Suprapubic skin (tissue), 4 donors: Measurements from ENCODE around the gene NPB. TPM values are rescaled to one million over a fixed set of nuclear protein-coding genes. Genes with fewer than 3 reads are reported as not detected.

ENCODE experiments used
- DNase-seq, 2 donors: peaks; one replicate each; pipeline ENCODE4 v3.0.0-alpha.2; 2019; ENCODE audit warnings: low spot score in 2 of 2
- H3K27ac ChIP-seq: fragments of 200-600 bp; sonication (generic); one replicate; pipeline ENCODE4 v1.5.1; 2019
- H3K27me3 ChIP-seq: fragments of 200-600 bp; sonication (generic); one replicate; pipeline ENCODE4 v1.5.1; 2019
- H3K36me3 ChIP-seq: fragments of 200-600 bp; sonication (generic); one replicate; pipeline ENCODE4 v1.5.1; 2019
- H3K4me1 ChIP-seq: fragments of 200-600 bp; sonication (generic); one replicate; pipeline ENCODE4 v1.5.1; 2019
- H3K4me3 ChIP-seq: fragments of 200-600 bp; sonication (generic); one replicate; pipeline ENCODE4 v1.5.1; 2019; ENCODE audit warnings: mild to moderate bottlenecking
- H3K9me3 ChIP-seq: fragments of 200-600 bp; sonication (generic); one replicate; pipeline ENCODE4 v1.5.1; 2019
- EP300 ChIP-seq: sonication (generic); formaldehyde crosslinking; IDR thresholded peaks from one replicate; pipeline ENCODE4 v1.6.1; 2017; ENCODE audit warnings: antibody characterized with exemption
- POLR2A ChIP-seq, 2 donors: fragments of 450-650 bp; IDR thresholded peaks; one replicate each; pipeline ENCODE4 v1.6.1; 2017; ENCODE audit warnings: antibody characterized with exemption in 2 of 2, mild to moderate bottlenecking in 2 of 2, moderate library complexity in 2 of 2
- POLR2AphosphoS5 ChIP-seq, 3 donors: sonication (generic); formaldehyde crosslinking; IDR thresholded peaks; one replicate each; pipeline ENCODE4 v1.6.1; 2017; ENCODE audit warnings: antibody characterized with exemption in 3 of 3
- WGBS: methylation state at CpG from one replicate; pipeline ENCODE4 v1.1.5; 2018; 5-methylcytosine and 5-hydroxymethylcytosine counted together
- total RNA-seq, 4 donors: library from RNA; depleted of rRNA; stranded (reverse); fragments of >200 nt; gene quantifications; one replicate each; pipeline ENCODE4 v1.1.0, GENCODE V29; 2016
- TF ChIP-seq, protein P1 (sequence below), 2 donors: fragments of 200-600 bp in 1 of 2; fragments of 450-650 bp in 1 of 2; sonication (generic) in 1 of 2; IDR thresholded peaks; one replicate each; pipeline ENCODE4 v1.5.1; 2016 to 2019; ENCODE audit warnings: antibody characterized with exemption in 2 of 2, mild to moderate bottlenecking in 1 of 2, moderate library complexity in 1 of 2

NPB gene
- total RNA-seq, 4 donors from 2014 or later = 0.40 TPM; not detected in 3

DNA sequence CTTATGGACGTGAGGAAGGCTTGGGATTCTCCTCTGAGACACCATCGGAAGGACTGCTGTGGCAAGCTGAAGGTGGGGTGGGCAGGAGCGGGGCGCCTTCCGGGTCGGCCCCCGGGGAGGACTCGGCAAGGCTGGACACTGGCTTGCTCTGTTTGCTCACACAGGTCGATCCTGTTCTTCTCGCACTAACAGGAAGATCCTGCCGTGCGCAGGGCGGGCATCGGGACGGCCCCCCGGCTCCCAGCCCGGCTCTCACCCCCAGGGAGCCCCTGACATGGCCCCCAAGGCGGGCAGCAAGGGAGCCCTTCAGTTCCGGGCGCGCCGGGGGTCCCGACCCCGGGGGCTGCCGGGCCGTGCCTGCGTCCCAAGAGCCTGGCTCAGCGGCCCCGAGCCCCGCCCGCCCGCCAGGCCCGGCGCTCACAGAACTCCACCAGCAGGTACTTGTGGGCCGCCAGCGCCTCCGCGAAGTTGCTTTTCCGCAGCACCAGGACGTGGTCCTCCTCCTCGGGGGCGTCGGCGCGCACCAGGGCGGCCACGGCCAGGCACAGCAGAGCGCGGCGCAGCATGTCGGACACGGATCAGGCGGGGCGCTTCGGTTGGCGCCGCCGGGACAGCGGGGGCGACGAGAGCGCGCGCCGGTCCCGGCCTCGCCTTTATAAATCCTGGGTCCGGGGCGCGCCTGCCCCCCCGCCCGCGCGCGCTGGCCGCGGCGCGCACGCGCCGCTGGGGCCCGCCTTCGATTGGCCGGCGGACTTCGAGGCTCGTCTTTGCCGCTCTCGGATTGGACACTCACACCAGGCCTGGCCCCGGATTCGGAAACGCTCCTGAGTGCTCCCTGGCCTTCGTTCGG lies 41.9 kb upstream of the NPB start, which contains the start of gene P4HB:
P4HB (minus strand) TSS at position 630 of the 850 bp plus-strand sequence; CDS start at position 566, 64 bp downstream.
- no peak for DNase-seq
- Histone ChIP-seq H3K36me3 (peaks cover 18% of the 10 kb centered on the region), H3K4me1 (peaks cover 76% of the 10 kb centered on the region), H3K27me3 (no peaks in the 10 kb centered on the region), H3K9me3 (no peaks in the 10 kb centered on the region), H3K27ac (peak within 1 kb of the TSS; percentile 97), H3K4me3 (peak within 1 kb of the TSS; percentile 92)
- TF ChIP-seq, protein P1, sequence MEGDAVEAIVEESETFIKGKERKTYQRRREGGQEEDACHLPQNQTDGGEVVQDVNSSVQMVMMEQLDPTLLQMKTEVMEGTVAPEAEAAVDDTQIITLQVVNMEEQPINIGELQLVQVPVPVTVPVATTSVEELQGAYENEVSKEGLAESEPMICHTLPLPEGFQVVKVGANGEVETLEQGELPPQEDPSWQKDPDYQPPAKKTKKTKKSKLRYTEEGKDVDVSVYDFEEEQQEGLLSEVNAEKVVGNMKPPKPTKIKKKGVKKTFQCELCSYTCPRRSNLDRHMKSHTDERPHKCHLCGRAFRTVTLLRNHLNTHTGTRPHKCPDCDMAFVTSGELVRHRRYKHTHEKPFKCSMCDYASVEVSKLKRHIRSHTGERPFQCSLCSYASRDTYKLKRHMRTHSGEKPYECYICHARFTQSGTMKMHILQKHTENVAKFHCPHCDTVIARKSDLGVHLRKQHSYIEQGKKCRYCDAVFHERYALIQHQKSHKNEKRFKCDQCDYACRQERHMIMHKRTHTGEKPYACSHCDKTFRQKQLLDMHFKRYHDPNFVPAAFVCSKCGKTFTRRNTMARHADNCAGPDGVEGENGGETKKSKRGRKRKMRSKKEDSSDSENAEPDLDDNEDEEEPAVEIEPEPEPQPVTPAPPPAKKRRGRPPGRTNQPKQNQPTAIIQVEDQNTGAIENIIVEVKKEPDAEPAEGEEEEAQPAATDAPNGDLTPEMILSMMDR (IDR thresholded peaks at IDR 0.05) = no peak
- no peak for TF ChIP-seq EP300
- peak; percentile 85 to 86 for TF ChIP-seq POLR2A (IDR thresholded peaks at IDR 0.05)
- peak in 1 of 3 donors; percentile 72 for TF ChIP-seq POLR2AphosphoS5 (IDR thresholded peaks at IDR 0.05)
- 0% methylated on average over 28 of the region's 95 CpGs for WGBS

DNA sequence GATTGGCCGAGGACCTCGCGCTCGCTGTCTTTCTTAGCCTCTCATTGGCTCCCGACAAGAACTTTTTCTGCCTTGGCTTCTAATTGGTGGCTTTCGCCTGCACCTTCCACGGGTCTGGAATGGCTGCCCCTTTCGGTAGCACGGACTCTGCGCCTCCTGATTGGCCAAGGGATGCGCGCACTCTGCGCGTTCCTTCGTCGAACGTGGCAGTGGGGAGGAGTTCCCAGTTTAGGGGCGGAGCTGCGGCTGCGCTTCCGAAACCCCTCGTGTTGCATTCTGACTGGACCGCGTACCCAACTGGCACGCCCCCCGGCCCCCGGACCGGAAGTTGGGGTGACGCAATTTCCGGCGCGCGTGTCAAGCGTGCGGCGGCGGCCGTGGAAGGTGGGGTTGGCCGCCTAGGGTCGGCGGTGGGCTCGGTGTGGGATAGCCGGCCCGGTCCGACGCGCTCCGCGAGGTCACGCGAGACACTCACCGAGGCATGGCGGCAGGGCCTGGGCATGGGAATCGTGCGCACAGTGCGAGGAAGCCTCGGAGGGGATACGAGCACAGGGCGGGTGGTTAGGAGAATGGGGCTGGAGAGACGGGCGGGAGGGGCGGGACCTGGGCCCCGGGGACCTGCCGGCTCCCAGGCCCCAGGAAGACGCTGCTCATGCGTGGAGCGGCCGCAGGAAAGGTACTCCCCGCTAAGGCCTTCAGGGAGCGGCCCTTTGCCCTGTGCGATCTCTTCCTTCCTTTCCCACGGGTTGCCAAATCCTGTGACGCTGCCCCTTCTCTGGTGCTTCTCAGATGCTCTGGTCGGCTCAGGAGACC lies 41.1 kb upstream of the NPB start:
- Histone ChIP-seq H3K4me3 (peak overlapping the region; percentile 69), H3K36me3 (peaks cover 11% of the 10 kb centered on the region), H3K4me1 (peaks cover 72% of the 10 kb centered on the region), H3K27me3 (no peaks in the 10 kb centered on the region), H3K9me3 (no peaks in the 10 kb centered on the region), H3K27ac (peak overlapping the region; percentile 97)
- peak; percentile 100 for DNase-seq
- TF ChIP-seq, protein P1 (IDR thresholded peaks at IDR 0.05) = no peak
- TF ChIP-seq POLR2A (IDR thresholded peaks at IDR 0.05) = peak; percentile 68 to 93
- peak; percentile 88 to 98 (median 94) for TF ChIP-seq POLR2AphosphoS5 (IDR thresholded peaks at IDR 0.05)
- no peak for TF ChIP-seq EP300
- WGBS = under 1% methylated on average over 57 of the region's 74 CpGs

DNA sequence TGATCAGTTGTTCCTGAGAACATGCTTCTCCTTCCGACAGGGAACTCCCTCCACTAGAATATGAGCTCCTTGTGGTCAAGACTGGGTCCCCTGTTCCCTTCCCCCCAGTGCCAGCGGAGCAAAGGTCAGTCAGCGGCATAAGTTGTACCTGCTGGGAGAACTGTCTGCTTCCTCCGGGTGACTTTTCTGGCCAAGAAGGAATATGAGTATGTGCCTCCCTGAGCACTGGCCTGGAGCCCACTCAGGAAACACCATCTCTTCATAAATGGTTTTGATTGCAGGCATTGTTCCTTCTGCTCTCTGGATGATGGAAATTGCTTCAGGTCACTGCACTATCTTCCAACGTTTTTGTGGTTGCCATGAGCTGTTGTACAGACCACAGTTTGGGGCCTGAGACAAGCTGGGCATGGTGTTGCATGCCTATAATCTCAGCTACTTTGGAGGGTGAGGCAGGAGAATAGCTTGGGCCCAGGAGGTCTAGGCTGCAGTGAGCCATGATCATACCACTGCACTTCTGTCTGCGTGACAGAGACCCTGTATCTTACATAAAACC lies 38.8 kb upstream of the NPB start:
- no peak for TF ChIP-seq POLR2AphosphoS5 (IDR thresholded peaks at IDR 0.05)
- no peak for TF ChIP-seq POLR2A (IDR thresholded peaks at IDR 0.05)
- TF ChIP-seq, protein P1 (IDR thresholded peaks at IDR 0.05) = no peak
- no peak for TF ChIP-seq EP300
- Histone ChIP-seq H3K36me3 (peaks cover 12% of the 10 kb centered on the region), H3K27ac (no peak overlapping the region), H3K9me3 (no peaks in the 10 kb centered on the region), H3K4me1 (peaks cover 70% of the 10 kb centered on the region), H3K27me3 (no peaks in the 10 kb centered on the region), H3K4me3 (no peak overlapping the region)
- WGBS = 71% methylated on average over 6 of the region's 6 CpGs
- no peak for DNase-seq

DNA sequence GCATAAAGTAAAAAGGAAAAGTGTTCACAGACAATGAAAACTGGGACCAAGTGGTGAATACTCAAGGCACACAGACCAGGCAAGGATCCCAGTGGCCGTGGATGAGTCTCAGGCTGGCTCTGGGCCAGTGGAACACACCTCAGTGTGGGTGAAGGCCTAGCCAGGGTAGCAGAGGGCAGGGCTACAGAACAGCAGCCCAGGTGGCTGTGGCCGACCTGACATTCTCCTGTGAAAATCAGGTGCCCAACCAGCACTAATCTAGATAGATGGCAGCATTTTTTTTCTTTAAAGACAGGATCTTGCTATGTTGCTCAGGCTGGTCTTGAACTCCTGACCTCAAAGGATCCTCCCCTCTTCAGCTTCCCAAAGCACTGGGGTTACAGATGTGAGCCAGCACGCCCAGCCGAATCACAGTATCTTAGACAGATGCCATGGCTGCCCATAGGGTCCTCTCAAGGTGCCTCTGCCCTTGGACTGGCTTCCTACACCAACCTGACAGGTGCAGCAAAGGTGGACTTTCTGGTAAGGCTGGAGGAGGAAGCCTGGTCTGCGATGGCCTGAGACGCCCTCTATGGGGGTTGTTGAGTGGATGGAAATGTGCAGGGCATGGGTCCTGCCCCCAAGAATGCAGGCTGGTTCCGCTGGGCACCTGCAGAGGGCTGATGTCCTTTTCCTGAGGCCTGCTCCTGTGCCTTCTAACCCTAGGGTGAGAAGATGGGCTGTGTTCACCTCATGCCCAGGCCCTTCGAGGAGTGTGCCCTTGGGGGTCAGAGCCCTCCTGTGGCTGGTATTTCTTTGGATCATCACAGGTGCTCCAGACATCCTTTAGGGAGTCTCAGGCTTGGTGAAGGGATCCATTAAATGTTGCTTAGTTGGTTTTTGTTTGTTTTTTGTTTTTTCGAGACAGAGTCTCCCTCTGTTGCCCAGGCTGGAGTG lies 37.9 kb upstream of the NPB start:
- TF ChIP-seq POLR2AphosphoS5 (IDR thresholded peaks at IDR 0.05) (no peak), EP300 (no peak), POLR2A (IDR thresholded peaks at IDR 0.05) (no peak)
- TF ChIP-seq, protein P1 (IDR thresholded peaks at IDR 0.05) = no peak
- 62% methylated on average over 4 of the region's 9 CpGs for WGBS
- no peaks in the 10 kb centered on the region for H3K9me3 ChIP-seq
- no peaks in the 10 kb centered on the region for H3K27me3 ChIP-seq
- H3K27ac ChIP-seq = no peak overlapping the region
- H3K36me3 ChIP-seq = peaks cover 14% of the 10 kb centered on the region
- H3K4me3 ChIP-seq = no peak overlapping the region
- H3K4me1 ChIP-seq = peaks cover 70% of the 10 kb centered on the region
- DNase-seq = no peak
